Muscle layer of duodenum (tissue), 2 donors: ENCODE results near the gene ZBTB8A.
A peak's percentile ranks its signal among the peaks of the same experiment; 100 is the strongest.

ENCODE experiments used
- H3K27ac ChIP-seq: one replicate; pipeline ENCODE4 v1.7.0; 2013; ENCODE audit warnings: mild to moderate bottlenecking, low read length
- H3K27me3 ChIP-seq: one replicate; pipeline ENCODE4 v1.7.0; 2013; ENCODE audit warnings: low read depth, mild to moderate bottlenecking, control low read depth, low read length
- H3K36me3 ChIP-seq, 2 donors: one replicate each; pipeline ENCODE4 v1.7.0; 2013; ENCODE audit warnings: low read length in 2 of 2, control low read depth in 1 of 2, mild to moderate bottlenecking in 1 of 2; ENCODE audit not compliant: insufficient read depth in 2 of 2, control insufficient read depth in 1 of 2
- H3K4me1 ChIP-seq, 2 donors: one replicate each; pipeline ENCODE4 v1.7.0; 2013; ENCODE audit warnings: low read length in 2 of 2, mild to moderate bottlenecking in 2 of 2, control low read depth in 1 of 2, moderate library complexity in 1 of 2; ENCODE audit not compliant: insufficient read depth in 2 of 2, control insufficient read depth in 1 of 2
- H3K4me3 ChIP-seq, 2 donors: one replicate each; pipeline ENCODE4 v1.7.0; 2013; ENCODE audit warnings: low read length in 2 of 2, low read depth in 1 of 2, mild to moderate bottlenecking in 1 of 2
- H3K9me3 ChIP-seq, 2 donors: one replicate each; pipeline ENCODE4 v1.7.0; 2013; ENCODE audit warnings: low read length in 2 of 2, control low read depth in 1 of 2, mild to moderate bottlenecking in 1 of 2; ENCODE audit not compliant: control insufficient read depth in 1 of 2
- donor health status: healthy.

The ZBTB8A gene

DNA sequence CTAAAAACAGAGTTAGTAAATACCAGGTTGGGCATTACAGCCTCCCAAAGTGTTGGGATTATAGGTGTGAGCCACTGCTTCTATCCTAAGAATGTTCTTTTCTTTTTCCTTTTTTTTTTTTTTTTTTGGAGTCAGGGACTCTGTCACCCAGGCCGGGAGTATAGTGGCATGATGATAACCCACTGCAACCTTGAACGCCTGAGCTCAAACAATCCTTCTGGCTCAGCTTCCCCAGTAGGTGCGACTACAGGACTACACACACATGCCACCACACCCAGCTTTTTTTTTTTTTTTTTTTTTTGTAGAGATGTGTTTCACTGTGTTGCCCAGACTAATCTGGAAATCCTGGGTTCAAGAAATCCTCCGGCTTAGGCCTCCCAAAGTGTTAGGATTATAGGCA, 105.2 kb downstream of the ZBTB8A start:
- Histone ChIP-seq H3K27me3 (no peaks in the 10 kb centered on the region), H3K9me3 (no peaks in the 10 kb centered on the region), H3K4me1 (peaks cover 0 to 10% of the 10 kb centered on the region in 2 donors), H3K36me3 (no peaks in the 10 kb centered on the region), H3K4me3 (no peak overlapping the region), H3K27ac (no peak overlapping the region)

DNA sequence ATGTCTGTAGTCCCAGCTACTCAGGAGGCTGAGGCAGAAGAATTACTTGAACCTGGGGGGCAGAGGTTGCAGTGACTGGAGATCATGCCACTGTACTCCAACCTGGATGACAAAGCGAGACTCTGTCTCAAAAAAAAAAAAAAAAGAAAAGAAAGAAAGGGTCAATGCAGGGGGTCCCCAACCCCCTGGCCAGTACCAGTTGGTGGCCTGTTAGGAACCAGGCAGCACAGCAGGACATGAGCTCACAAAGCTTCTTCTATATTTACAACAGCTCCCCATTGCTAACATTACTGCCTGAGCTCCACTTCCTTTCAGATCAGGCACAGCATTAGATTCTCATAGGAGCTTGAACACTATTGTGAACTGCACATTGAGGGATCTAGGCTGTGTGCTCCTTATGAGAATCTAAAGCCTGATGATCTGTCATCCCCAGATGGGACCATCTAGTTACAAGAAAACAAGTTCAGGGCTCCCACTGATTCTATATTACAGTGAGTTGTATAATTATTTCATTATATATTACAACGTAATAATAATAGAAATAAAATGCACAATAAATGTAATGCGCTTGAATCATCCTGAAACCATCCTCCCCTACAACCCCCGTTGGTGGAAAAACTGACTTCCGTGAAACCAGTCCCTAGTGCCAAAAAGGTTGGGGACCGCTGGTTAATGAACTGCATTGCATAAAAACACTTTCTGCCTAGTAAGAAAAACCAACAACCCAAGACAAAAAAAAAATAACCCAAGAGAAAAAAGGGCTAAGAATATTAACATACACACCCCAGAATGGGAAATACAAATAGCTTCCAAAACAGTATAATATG, 108.3 kb downstream of the ZBTB8A start:
- Histone ChIP-seq H3K4me3 (no peak overlapping the region), H3K9me3 (no peaks in the 10 kb centered on the region), H3K36me3 (peaks cover 0 to 4% of the 10 kb centered on the region in 2 donors), H3K27me3 (no peaks in the 10 kb centered on the region), H3K27ac (no peak overlapping the region), H3K4me1 (peaks cover 4 to 19% of the 10 kb centered on the region in 2 donors)

DNA sequence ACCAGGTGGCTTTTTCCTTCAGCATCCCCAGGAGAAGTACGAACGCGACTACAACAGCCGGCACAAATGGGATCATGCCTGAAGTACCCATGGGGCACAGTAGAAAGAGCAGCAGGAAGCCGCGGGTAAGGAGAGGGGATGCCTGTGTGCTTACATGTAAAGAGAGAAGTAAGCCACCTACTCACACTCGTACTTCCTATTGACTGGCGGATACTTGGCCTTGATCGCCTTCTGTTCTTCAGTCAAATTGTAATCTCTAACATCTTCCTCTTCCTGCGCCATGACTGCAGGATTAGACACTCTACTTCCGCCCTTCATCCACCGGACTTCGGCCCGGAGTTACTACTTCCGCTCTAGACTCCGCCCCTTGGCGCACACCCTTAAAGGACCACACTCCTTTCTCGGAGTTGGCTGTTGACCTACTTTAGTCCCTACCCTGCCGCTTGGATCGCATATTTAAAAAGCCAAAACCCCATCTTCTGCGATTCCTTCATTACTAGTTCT, 111.1 kb downstream of the ZBTB8A start, which contains the start of gene ZBTB8OS:
Gene ZBTB8OS, minus strand, starts transcription at position 303 of the 504 bp plus-strand sequence. Its CDS starts 21 bp downstream, at position 282.
- H3K36me3 ChIP-seq = peaks cover 6 to 9% of the 10 kb centered on the region in 2 donors
- no peaks in the 10 kb centered on the region for H3K27me3 ChIP-seq
- H3K4me3 ChIP-seq = peak within 1 kb of the TSS; percentile 85 to 86
- no peaks in the 10 kb centered on the region for H3K9me3 ChIP-seq
- peak within 1 kb of the TSS; percentile 100 for H3K27ac ChIP-seq
- H3K4me1 ChIP-seq = peaks cover 11 to 34% of the 10 kb centered on the region in 2 donors

DNA sequence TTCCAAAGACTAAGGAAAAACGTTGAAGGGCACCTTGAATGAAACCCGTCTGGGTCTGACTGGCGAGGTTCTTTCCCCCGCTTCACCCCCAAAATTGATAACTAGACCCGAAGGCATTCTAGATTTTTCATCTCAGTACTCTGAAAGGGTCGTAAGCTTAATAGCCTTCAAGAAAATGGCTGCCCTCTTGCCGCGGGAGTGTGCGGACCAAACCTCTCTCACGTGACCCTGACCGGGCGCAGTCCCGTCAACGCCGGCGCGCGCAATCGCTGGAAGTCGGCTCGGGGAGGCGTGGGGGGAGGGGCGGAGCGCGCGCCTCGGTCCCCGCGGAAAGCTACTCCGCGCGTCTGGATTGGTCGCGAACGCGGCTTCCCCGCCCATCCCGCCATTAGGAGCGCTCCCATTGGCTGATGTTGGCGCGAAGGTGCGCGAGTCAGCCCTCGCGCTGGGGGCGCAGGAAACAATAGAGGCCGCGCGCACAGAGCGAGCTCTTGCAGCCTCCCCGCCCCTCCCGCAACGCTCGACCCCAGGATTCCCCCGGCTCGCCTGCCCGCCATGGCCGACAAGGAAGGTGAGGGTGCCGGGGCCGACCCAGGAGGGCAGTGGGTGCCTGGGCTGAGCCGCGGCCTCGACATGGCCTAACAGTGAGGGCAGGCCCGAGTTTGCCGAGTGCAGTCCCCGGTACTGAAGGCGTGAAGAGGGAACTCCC, 111.7 kb downstream of the ZBTB8A start, which contains the start of gene RBBP4:
Gene RBBP4, plus strand, starts transcription at position 457 of the 709 bp plus-strand sequence. Its CDS starts 99 bp downstream, at position 556.
- Histone ChIP-seq H3K9me3 (no peaks in the 10 kb centered on the region), H3K4me1 (peaks cover 12 to 34% of the 10 kb centered on the region in 2 donors), H3K27me3 (no peaks in the 10 kb centered on the region), H3K27ac (peak within 1 kb of the TSS; percentile 100), H3K36me3 (peaks cover 6 to 15% of the 10 kb centered on the region in 2 donors), H3K4me3 (peak within 1 kb of the TSS; percentile 85 to 86)

DNA sequence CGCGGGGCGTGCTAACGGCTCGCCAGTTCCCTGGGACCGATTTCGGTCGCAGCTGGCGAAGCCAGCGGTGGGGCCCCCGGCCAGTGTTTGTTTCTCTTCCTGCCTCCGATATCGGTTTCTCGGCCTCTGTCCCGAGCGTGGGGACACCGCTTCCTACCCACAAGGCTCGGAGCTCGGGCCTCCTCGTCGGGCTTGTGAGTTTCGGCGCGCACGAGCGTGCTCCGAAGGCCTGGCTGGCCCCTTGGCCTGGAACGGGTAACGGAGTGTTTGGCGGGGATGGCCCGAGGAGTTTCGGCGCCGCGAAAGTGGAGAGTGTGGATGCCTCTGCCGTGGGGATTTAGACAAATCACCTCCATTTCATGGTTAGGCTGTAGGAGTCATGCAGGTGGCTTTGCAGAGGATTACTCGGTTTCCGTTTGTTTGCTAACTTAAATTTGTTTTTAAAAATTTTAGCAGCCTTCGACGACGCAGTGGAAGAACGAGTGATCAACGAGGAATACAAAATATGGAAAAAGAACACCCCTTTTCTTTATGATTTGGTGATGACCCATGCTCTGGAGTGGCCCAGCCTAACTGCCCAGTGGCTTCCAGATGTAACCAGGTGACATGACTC, 112.3 kb downstream of the ZBTB8A start:
- Histone ChIP-seq H3K36me3 (peaks cover 6 to 15% of the 10 kb centered on the region in 2 donors), H3K4me1 (peaks cover 12 to 34% of the 10 kb centered on the region in 2 donors), H3K9me3 (no peaks in the 10 kb centered on the region), H3K27ac (peak overlapping the region; percentile 75), H3K27me3 (no peaks in the 10 kb centered on the region), H3K4me3 (peak overlapping the region; percentile 79 to 86)

DNA sequence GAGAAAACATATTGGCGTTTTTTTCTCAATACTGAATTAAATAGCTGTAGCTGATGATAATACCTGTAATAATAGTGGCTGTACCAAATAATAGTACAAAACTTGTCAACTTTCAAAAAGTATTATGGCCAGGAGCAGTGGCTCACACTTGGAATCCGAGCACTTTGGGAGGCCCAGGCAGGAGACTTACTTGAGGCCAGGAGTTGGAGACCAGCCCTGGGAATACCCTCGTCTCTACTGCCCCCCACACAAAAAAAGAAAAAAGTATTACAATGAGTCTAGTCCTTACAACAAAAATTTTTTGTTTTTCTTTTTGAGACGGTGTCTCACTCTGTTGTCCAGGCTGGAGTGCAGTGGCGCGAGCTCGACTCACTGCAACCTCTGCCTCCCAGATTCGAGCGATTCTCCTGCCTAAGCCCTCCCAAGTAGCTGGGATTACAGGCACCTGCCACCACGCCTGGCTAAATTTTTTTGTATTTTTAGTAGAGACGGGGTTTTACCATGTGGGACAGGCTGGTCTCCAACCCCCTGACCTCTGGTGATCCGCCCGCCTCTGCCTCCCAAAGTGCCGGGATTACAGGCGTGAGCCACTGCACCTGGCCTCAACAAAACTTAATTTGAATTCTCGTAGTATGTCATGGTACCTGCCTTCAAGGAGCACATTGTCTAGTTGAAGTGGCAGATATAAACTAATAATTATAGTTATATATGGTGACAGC, 113.2 kb downstream of the ZBTB8A start:
- Histone ChIP-seq H3K4me1 (peaks cover 12 to 34% of the 10 kb centered on the region in 2 donors), H3K27ac (peak overlapping the region; percentile 75), H3K27me3 (no peaks in the 10 kb centered on the region), H3K36me3 (peaks cover 9 to 22% of the 10 kb centered on the region in 2 donors), H3K9me3 (no peaks in the 10 kb centered on the region), H3K4me3 (peak overlapping the region; percentile 79 to 86)
